AG09319 (cell line): Measurements from ENCODE around the gene ZDHHC4.
"Not testable (repeated sequence)": the region's sequence is repeated elsewhere in the genome, so short reads cannot be mapped to it uniquely, and the experiment has no call there.

Experiments
- DNase-seq: peaks from one replicate; pipeline ENCODE4 v3.0.0-alpha.2; 2010; ENCODE audit warnings: low read depth; ENCODE audit errors: extremely low read depth
- TF ChIP-seq, protein P1 (sequence below): IDR thresholded peaks from 2 replicates; pipeline ENCODE4 v1.5.1; 2011; ENCODE audit warnings: low read depth, mild to moderate bottlenecking, inconsistent platforms, low read length, moderate library complexity

Gene ZDHHC4

DNA sequence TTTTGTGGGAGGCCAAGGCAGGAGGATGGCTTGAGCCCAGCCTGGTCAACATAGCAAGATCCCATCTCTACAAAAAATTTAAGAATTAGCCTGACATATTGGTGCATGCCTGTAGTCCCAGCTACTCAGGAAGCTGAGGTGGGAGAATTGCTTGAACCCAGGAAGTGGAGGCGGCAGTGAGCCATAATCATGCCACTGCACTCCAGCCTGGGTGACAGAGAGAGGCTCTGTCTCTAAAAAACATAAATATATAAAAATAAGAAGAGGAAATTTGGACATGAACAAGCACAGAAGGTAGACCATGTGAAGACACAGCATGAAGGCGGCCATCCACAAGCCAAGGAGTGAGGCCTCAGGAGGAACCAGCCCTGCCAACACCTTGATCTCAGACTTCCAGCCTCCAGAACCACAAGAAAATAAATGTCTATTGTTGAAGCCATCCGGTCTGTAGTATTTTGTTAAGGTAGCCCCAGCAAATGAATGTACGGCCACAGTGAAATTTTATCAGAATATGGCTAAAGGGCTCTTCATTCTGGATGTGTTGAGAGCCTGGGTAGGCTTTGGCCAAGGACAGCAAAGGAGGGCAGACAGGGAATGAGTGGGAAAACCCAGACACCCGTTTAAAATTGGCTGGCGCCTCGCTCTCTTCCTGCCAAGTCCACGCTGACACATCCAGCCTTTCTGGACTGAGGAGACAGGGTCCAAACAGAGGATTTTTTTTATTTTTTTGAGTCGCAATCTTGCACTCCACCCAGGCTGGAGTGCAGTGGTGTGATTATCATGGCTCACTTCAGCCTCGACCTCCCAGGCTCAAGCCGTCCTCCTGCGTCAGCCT is 13.1 kb upstream of the ZDHHC4 start:
- DNase-seq, result no peak
- TF ChIP-seq, protein P1, sequence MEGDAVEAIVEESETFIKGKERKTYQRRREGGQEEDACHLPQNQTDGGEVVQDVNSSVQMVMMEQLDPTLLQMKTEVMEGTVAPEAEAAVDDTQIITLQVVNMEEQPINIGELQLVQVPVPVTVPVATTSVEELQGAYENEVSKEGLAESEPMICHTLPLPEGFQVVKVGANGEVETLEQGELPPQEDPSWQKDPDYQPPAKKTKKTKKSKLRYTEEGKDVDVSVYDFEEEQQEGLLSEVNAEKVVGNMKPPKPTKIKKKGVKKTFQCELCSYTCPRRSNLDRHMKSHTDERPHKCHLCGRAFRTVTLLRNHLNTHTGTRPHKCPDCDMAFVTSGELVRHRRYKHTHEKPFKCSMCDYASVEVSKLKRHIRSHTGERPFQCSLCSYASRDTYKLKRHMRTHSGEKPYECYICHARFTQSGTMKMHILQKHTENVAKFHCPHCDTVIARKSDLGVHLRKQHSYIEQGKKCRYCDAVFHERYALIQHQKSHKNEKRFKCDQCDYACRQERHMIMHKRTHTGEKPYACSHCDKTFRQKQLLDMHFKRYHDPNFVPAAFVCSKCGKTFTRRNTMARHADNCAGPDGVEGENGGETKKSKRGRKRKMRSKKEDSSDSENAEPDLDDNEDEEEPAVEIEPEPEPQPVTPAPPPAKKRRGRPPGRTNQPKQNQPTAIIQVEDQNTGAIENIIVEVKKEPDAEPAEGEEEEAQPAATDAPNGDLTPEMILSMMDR, result no peak

DNA sequence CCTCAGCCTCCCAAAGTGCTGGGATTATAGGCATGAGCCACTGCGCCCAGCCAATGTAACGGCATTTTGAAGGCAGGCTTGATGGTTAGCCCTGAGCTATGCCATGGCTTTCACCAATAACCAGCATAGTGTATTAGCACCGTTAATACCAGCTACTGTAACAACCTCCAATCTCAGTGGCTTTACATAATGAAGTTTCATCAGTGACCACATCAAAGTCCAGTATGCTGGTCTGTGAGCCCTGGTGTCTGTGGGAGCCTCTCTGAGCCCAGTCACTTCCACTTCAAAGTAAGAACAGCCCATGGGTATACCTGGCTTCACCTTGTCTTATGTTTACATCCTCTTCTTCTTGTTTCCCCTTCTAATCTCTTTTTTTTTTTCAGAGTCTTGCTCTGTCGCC is 11.6 kb upstream of the ZDHHC4 start:
- DNase-seq, result no peak
- TF ChIP-seq, protein P1, result no peak

DNA sequence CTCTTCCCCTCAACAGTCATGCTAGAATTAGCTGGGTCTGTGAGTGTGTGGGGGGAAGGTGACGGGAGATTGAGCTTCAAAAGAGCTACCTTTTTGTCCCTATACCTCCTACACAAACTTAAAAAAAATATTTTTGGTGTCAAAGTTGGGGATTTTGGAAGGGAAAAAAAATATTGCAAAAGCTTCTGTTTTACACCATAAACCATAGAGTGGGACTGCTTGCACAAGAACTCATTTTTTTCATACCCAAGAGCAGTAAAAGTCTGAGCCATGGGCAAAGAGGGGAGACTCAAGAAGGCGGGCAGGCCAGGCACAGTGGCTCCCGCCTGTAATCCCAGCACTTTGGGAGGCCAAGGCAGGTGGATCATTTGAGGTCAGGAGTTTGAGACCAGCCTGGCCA is 9.4 kb upstream of the ZDHHC4 start:
- DNase-seq, result no peak
- TF ChIP-seq, protein P1, result no peak

DNA sequence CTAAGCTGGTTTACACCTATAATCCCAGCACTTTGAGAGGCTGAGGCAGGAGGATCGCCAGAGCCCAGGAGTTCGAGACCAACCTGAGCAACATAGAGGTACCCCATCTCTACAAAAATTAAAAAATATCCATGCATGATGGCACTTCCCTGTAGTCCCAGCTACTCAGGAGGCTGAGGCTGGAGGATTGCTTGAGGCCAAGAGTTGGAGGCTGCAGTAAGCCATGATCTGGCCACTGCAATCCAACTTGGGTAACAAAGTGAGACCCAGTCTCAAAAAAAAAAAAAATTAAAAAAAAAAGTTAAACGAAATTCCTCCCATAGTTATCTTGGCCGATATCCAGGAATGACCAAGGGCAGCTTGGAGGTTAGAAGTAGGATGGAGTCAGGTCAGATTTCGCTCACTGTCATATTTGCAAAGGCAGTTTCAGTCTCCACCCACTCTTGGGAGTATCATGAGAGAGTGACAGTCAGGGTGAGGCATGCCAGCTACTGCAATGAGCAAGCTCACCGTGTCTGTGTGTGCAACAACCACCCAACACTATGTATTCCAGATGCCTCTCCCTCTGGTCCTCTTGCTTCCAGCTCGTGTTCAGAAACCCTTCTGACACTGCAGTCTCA is 6.0 kb upstream of the ZDHHC4 start:
- TF ChIP-seq, protein P1, result no peak
- DNase-seq, result no peak

DNA sequence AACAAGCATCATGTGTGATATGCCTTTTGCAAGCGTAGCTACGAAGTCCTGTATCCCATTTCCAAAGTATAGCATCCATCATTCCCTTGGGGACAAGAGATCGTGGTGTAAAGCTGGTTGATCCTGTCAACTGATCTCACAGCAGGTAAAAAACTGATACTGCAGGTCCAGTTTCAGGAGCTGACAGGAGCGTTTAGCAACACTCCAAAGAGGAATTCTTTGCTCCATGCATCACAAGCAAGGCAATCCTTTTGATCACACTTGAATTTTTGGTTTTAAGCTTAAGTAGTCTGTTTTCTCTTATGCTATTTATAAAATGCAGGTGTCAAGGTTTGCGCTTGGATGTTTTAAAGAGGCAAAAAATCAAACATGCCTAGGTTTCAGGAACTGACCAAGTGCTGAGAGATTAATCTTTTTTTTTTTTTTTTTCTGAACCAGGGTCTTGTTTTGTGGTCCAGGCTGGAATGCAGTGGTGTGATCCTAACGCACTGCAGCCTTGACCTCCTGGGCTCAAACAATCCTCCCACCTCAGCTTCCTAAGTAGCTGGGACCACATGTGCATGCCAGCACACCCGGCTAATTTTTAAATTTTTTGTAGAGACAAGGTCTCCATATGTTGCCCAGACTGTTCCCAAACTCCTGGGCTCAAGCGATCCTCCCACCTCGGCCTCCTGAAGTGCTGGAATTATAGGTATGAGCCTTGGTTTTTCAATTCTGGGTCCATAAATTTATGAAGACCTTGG is 1.8 kb upstream of the ZDHHC4 start:
- DNase-seq, result no peak
- TF ChIP-seq, protein P1, result no peak

DNA sequence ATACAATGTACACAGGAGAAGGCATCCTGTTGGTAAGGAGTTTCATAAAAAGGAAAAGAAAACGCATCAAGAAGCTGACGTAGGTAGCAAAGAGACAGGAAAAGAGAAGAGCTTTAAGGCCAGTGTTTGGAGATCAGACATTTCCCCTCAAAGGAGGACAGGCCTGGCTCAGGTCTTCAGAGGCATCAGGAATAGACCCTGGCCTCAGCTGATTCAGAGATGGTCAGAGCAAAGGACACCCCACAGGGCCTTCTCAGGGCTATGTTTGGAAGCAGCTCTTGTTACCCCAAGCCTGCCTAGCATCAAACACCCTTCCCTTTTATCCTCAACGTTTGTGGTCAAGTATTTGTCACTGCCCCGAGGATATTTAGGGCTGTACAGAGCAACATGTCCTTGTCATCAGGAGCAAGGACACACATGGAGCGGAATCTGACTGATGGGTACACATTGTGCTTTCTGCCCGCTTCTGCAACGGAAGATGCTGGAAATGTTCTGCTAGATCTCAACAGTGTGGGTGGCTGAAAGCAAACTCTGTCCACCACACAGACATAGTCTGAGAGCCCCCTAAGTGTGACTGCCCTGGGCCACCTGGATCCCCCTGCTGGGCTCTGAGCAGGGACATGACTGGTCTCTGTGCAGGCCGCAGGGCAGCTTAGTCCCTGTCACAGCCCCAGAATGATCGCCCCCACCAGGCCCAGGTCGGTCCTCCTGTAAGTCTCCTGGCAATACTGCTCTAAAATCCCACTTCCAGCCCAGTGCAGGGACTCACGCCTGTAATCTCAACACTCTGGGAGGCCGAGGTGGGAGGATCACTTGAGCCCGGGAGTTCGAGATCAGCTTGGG is 1.0 kb upstream of the ZDHHC4 start:
- no peak for DNase-seq

DNA sequence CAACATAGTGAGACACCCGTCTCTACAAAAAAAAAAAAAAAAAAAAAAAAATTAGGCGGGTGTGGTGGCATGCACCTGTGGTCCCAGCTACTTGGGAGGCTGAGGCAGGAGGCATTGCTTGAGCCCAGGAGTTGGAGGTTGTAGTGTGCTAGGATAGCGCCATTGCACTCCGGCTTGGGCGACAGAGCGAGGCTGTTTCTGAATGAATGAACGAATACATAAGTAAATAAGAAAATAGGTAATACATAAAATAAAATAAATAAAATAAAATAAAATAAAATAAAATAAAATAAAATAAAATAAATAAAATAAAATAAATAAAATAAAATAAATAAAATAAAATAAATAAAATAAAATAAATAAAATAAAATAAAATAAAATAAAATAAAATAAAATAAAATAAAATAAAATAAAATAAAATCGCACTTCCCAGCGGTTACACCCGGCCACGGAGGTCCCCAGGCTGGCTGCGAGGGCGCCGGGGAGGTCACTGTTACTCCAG is 336 bp upstream of the ZDHHC4 start:
- DNase-seq, result not testable (repeated sequence)

More for the DNA sequence above, 1.0 kb upstream of the ZDHHC4 start:
- TF ChIP-seq, protein P1, result no peak
